ENCODE results near the gene SUFU.

- TF ChIP-seq ARNT (IDR thresholded peaks at IDR 0.05) = no peak
- TF ChIP-seq HDGF (IDR thresholded peaks at IDR 0.05; ENCODE audit: borderline replicate concordance) = no peak
- no peak for TF ChIP-seq SUZ12 (IDR thresholded peaks at IDR 0.05)
- TF ChIP-seq FOXA1 (IDR thresholded peaks at IDR 0.05) = no peak
- TF ChIP-seq BHLHE40 (IDR thresholded peaks at IDR 0.05; ENCODE audit: borderline replicate concordance) = no peak
- TF ChIP-seq SP1 (IDR thresholded peaks at IDR 0.05) = no peak
- no peak for TF ChIP-seq LEF1 (IDR thresholded peaks at IDR 0.05; ENCODE audit: borderline replicate concordance)
- TF ChIP-seq TARDBP (IDR thresholded peaks at IDR 0.05) = no peak
These were observed 171.4 kb downstream of the SUFU start for GRCh38 chr10:102675011-102675665.
